WTC11 (cell line): ENCODE measurements around the gene KATNA1.

Experiments
- ETV6 ChIP-seq: sonication (generic); formaldehyde crosslinking; IDR thresholded peaks from 2 replicates; pipeline ENCODE4 v1.8.1; 2022; ENCODE audit warnings: mild to moderate bottlenecking, missing genetic modification reagents
- FOXK1 ChIP-seq: sonication (generic); formaldehyde crosslinking; IDR thresholded peaks from 2 replicates; pipeline ENCODE4 v1.8.0; 2022; ENCODE audit warnings: mild to moderate bottlenecking, moderate library complexity, missing genetic modification reagents
- NFYB ChIP-seq: sonication (generic); formaldehyde crosslinking; conservative IDR thresholded peaks from 2 replicates; pipeline ENCODE4 v1.8.0; 2022; ENCODE audit warnings: low read depth, missing genetic modification reagents
- NR3C1 ChIP-seq: sonication (generic); formaldehyde crosslinking; conservative IDR thresholded peaks from 2 replicates; pipeline ENCODE4 v1.8.1; 2023; ENCODE audit warnings: low read depth, mild to moderate bottlenecking, missing genetic modification reagents
- PREB ChIP-seq: sonication (generic); formaldehyde crosslinking; IDR thresholded peaks from 2 replicates; pipeline ENCODE4 v1.8.1; 2022; ENCODE audit warnings: mild to moderate bottlenecking, missing genetic modification reagents, moderate library complexity, borderline replicate concordance
- RELA ChIP-seq: sonication (generic); formaldehyde crosslinking; IDR thresholded peaks from 2 replicates; pipeline ENCODE4 v1.8.1; 2022; ENCODE audit warnings: missing genetic modification reagents, mild to moderate bottlenecking, borderline replicate concordance
- SMAD4 ChIP-seq: sonication (generic); formaldehyde crosslinking; IDR thresholded peaks from 2 replicates; pipeline ENCODE4 v1.8.0; 2022; ENCODE audit warnings: mild to moderate bottlenecking, missing genetic modification reagents
- SOX15 ChIP-seq: fragments of 250-450 bp; sonication (Bioruptor Pico); IDR thresholded peaks from 2 replicates; pipeline ENCODE4 v1.9.0; 2021; ENCODE audit warnings: mild to moderate bottlenecking
- ZNF138 ChIP-seq: sonication (generic); formaldehyde crosslinking; conservative IDR thresholded peaks from 2 replicates; pipeline ENCODE4 v1.8.1; 2022; ENCODE audit warnings: mild to moderate bottlenecking, moderate library complexity, missing genetic modification reagents
- TF ChIP-seq, protein P1 (sequence below): fragments of 200-600 bp; IDR thresholded peaks from 2 replicates; pipeline ENCODE4 v1.8.0; 2022; ENCODE audit warnings: antibody characterized with exemption
- TF ChIP-seq, protein P2 (sequence below): sonication (generic); formaldehyde crosslinking; IDR thresholded peaks from 2 replicates; pipeline ENCODE4 v1.8.0; 2022; ENCODE audit warnings: mild to moderate bottlenecking, missing genetic modification reagents
- TF ChIP-seq, protein P3 (sequence below): fragments of 250-450 bp; sonication (Bioruptor Pico); IDR thresholded peaks from 2 replicates; pipeline ENCODE4 v1.9.0; 2021; ENCODE audit warnings: mild to moderate bottlenecking

GRCh38 chr6:149696901-149697300 lies 48.4 kb upstream of the KATNA1 start:
- TF ChIP-seq, protein P1, sequence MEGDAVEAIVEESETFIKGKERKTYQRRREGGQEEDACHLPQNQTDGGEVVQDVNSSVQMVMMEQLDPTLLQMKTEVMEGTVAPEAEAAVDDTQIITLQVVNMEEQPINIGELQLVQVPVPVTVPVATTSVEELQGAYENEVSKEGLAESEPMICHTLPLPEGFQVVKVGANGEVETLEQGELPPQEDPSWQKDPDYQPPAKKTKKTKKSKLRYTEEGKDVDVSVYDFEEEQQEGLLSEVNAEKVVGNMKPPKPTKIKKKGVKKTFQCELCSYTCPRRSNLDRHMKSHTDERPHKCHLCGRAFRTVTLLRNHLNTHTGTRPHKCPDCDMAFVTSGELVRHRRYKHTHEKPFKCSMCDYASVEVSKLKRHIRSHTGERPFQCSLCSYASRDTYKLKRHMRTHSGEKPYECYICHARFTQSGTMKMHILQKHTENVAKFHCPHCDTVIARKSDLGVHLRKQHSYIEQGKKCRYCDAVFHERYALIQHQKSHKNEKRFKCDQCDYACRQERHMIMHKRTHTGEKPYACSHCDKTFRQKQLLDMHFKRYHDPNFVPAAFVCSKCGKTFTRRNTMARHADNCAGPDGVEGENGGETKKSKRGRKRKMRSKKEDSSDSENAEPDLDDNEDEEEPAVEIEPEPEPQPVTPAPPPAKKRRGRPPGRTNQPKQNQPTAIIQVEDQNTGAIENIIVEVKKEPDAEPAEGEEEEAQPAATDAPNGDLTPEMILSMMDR: no peak
- TF ChIP-seq SMAD4 (CRISPR knock-in tag): no peak
- no peak for TF ChIP-seq NR3C1 (CRISPR knock-in tag)
- TF ChIP-seq, protein P2, sequence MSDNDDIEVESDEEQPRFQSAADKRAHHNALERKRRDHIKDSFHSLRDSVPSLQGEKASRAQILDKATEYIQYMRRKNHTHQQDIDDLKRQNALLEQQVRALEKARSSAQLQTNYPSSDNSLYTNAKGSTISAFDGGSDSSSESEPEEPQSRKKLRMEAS (CRISPR knock-in tag): no peak
- TF ChIP-seq ETV6: no peak
- TF ChIP-seq, protein P3, sequence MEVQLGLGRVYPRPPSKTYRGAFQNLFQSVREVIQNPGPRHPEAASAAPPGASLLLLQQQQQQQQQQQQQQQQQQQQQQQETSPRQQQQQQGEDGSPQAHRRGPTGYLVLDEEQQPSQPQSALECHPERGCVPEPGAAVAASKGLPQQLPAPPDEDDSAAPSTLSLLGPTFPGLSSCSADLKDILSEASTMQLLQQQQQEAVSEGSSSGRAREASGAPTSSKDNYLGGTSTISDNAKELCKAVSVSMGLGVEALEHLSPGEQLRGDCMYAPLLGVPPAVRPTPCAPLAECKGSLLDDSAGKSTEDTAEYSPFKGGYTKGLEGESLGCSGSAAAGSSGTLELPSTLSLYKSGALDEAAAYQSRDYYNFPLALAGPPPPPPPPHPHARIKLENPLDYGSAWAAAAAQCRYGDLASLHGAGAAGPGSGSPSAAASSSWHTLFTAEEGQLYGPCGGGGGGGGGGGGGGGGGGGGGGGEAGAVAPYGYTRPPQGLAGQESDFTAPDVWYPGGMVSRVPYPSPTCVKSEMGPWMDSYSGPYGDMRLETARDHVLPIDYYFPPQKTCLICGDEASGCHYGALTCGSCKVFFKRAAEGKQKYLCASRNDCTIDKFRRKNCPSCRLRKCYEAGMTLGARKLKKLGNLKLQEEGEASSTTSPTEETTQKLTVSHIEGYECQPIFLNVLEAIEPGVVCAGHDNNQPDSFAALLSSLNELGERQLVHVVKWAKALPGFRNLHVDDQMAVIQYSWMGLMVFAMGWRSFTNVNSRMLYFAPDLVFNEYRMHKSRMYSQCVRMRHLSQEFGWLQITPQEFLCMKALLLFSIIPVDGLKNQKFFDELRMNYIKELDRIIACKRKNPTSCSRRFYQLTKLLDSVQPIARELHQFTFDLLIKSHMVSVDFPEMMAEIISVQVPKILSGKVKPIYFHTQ: no peak
- TF ChIP-seq FOXK1 (CRISPR knock-in tag): no peak
- TF ChIP-seq SOX15 (CRISPR knock-in tag): no peak
- no peak for TF ChIP-seq ZNF138 (CRISPR knock-in tag)
- TF ChIP-seq PREB (CRISPR knock-in tag): no peak
- no peak for TF ChIP-seq NFYB
- TF ChIP-seq RELA (CRISPR knock-in tag): no peak
